CD4-positive, alpha-beta T cell treated with Interleukin-17A for 4 hours (primary cell): ENCODE results near the gene AMMECR1L.
"Not testable (repeated sequence)": the region's sequence is repeated elsewhere in the genome, so short reads cannot be mapped to it uniquely, and the experiment has no call there.

Experiments used
- DNase-seq: peaks from one replicate; pipeline ENCODE4 v3.0.0-alpha.2; 2020; ENCODE audit warnings: mixed read lengths

AMMECR1L gene

GRCh38 chr2:127829845-127830246, 55.9 kb downstream of the AMMECR1L start:
- peak; percentile 56 for DNase-seq

- not testable (repeated sequence) for DNase-seq
Observed at GRCh38 chr2:127826708-127827107, 59.0 kb downstream of the AMMECR1L start.

DNA sequence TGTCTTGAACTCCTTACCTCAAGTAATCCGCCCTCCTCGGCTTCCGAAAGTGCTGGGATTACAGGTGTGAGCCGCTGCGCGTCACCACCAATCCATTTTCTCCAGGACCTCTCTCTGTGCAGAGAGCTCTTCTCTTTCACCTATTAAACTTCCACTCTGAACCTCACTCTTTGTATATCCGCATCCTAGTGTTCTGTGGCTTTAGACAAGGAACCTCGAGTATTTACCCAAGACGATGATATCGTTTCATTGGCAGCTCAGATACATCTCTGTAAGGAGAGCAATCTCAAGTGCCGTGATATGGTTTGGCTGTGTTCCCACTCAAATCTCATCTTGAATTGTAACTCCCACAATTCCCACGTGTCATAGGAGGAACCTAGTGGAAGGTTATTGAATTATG, 59.7 kb downstream of the AMMECR1L start:
- DNase-seq: no peak

DNA sequence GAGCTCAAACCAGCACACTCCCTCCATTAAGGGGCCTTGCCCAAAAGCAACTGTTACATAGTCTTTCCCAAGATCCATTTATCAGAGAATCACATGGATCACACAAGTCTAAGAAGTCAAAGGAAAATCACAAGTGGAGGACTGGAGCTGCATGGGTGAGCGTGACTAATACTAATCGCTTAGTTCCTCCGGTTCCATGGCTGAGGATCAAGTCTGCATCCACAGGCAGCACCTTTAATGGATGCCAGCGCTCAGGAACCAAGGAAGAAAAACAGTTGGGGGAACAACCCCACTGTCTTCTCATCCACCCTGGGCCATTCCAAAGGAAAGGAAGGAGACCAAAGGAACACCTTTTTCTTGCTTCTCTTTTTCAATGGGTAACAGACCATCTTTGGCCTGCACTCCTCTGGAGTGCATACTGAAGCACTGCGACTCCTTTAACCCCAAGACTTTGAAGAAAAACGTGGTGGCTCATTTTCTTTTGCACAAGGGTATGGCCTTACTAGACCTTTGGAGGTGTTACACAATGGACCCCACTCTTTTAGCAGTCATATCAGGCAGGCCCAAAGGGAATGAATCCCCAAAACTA, 65.6 kb downstream of the AMMECR1L start:
- no peak for DNase-seq

DNA sequence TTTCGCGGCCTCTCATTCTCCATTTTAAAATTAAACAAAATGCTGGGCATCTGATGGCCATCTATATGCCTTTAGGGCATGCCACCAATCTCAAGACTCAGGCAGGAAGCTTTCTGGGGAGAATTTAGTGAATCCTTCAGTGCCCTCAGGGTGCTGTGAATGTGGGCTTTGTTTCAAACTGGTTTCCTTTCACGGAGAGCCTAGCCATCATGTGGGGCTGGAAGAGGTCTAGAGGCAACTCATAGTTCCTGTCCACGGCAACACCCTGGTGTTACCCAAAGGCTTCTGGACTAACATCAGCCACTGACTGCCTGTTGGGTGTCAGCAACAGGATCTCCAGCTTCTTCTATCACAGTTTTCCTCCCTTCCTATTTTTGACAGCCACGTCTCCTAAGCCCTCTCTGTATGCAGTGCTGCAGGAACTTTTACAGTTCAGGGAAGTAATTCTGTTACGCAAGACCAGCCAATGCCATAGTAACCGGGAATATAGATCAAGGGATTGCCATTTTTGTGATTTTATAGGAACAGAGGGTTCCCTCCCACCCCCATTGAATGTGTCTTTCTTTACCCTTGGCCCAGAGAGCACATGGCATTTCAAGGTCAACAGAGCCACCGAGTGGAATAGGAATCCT, 66.8 kb downstream of the AMMECR1L start:
- no peak for DNase-seq

GRCh38 chr2:127818241-127818640, 67.5 kb downstream of the AMMECR1L start:
- no peak for DNase-seq

GRCh38 chr2:127814677-127815076, 71.1 kb downstream of the AMMECR1L start:
- no peak for DNase-seq

GRCh38 chr2:127812441-127812840, 73.3 kb downstream of the AMMECR1L start:
- DNase-seq: not testable (repeated sequence)
